IPS DF 6.9 (cell line): ENCODE data around the gene SPAG6.
"Not testable (repeated sequence)": the region's sequence is repeated elsewhere in the genome, so short reads cannot be mapped to it uniquely, and the experiment has no call there.

Experiments used
- DNase-seq: peaks from one replicate; pipeline ENCODE4 v3.0.0-alpha.2; 2013; ENCODE audit warnings: low read depth, low spot score
- H3K27ac ChIP-seq: one replicate; pipeline ENCODE4 v1.5.1; 2013; ENCODE audit warnings: low read length, control low read depth
- H3K27me3 ChIP-seq: 2 replicates; pipeline ENCODE4 v1.6.1; 2013; ENCODE audit warnings: mild to moderate bottlenecking, low read length; ENCODE audit not compliant: control insufficient read depth, insufficient read depth
- H3K36me3 ChIP-seq: 2 replicates; pipeline ENCODE4 v1.6.1; 2013; ENCODE audit warnings: low read length; ENCODE audit not compliant: control insufficient read depth, insufficient read depth
- H3K4me1 ChIP-seq: 2 replicates; pipeline ENCODE4 v1.6.1; 2013; ENCODE audit warnings: low read length; ENCODE audit not compliant: control insufficient read depth, insufficient read depth
- H3K4me3 ChIP-seq: 2 replicates; pipeline ENCODE4 v1.5.1; 2013; ENCODE audit warnings: mild to moderate bottlenecking, low read length
- H3K9me3 ChIP-seq: 2 replicates; pipeline ENCODE4 v1.6.1; 2013; ENCODE audit warnings: low read length, inconsistent platforms; ENCODE audit not compliant: control insufficient read depth, insufficient read depth
- WGBS: extraction: QIAGEN DNeasy Blood & Tissue Kit; methylation state at CpG from one replicate; pipeline ENCODE4 v1.1.7; 2013; ENCODE audit warnings: mixed read lengths, missing lambda C conversion rate; ENCODE audit not compliant: insufficient read length, insufficient coverage; 5-methylcytosine and 5-hydroxymethylcytosine counted together

SPAG6 gene

DNA sequence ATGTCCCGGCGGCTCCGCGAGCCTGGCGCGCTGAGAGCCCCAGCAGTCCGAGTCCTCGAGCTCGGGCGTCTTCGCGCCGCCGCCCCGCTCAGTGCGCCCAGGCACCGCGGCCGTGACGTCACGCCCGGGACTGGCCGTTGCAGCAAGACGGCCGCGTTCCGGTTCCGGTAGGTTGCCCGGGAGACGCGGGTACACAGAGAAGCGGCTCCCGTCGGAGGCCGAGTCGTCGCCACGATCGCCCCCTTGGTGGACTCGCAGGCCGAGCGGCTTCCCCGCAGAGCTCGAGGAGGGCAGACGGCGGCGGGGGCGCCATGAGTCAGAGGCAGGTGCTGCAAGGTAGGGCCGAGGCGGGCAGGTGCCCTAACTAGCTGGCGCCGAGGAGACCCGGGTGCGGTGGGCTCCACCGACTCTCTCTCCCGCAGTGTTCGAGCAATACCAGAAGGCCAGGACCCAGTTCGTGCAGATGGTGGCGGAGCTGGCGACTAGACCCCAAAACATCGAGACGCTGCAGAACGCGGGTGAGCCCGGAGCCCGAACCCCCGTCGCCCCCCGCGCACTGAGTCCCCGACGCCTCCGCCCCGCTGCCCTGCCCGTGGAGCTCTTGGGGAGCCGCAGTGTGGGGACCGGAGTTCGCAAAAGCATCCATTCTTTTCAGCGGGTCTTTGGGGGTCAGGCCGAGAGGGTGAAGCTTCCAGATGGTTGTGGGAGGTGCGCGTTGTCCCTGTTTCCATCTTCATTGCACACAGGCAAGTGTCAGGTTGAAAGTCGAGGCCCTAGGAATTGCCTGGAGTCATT is at the start of gene SPAG6:
TSS of gene SPAG6 (plus strand) at position 196 of the 795 bp plus-strand sequence. CDS start at position 312, 116 bp downstream.
- Histone ChIP-seq H3K4me1 (no peaks in the 10 kb centered on the region; the same call in 1 of the 2 replicates), H3K27me3 (peaks cover 41% of the 10 kb centered on the region), H3K36me3 (no peaks in the 10 kb centered on the region), H3K4me3 (peak within 1 kb of the TSS; percentile 54; the same call in 1 of the 2 replicates), H3K9me3 (no peaks in the 10 kb centered on the region), H3K27ac (no peak within 1 kb of the TSS)
- DNase-seq, result no peak
- no CpG with 5 or more reads among the region's 83 CpGs for WGBS

GRCh38 chr10:22301193-22301592 is 44.1 kb upstream of the SPAG6 start:
- Histone ChIP-seq H3K9me3 (no peaks in the 10 kb centered on the region), H3K4me1 (no peaks in the 10 kb centered on the region), H3K36me3 (no peaks in the 10 kb centered on the region), H3K27me3 (no peaks in the 10 kb centered on the region), H3K4me3 (no peak overlapping the region), H3K27ac (no peak overlapping the region)
- no peak for DNase-seq
- WGBS, result no CpG with 5 or more reads among the region's 4 CpGs

DNA sequence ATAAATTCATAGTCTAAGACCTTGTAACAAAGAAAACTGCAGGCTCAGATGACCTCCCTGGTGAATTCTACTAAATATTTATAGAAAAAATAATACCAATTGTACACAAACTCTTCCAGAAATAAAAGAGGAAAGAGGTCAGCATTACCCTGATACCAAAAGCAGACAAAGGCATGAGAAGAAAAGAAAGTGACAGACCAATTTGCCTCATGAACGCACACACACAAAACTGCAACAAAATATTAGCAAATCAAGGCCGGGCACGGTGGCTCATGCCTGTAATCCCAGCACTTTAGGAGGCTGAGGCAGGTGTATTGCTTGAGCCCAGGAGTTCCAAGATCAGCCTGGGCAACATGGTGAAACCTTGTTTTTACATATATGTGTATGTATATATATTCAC is 41.8 kb upstream of the SPAG6 start:
- H3K27me3 ChIP-seq, result no peaks in the 10 kb centered on the region
- DNase-seq, result no peak
- no peak overlapping the region for H3K4me3 ChIP-seq
- no peak overlapping the region for H3K27ac ChIP-seq
- no peaks in the 10 kb centered on the region for H3K4me1 ChIP-seq
- no peaks in the 10 kb centered on the region for H3K9me3 ChIP-seq
- no CpG with 5 or more reads among the region's 3 CpGs for whole genome bisulfite sequencing
- H3K36me3 ChIP-seq, result no peaks in the 10 kb centered on the region

GRCh38 chr10:22305721-22306120 is 39.6 kb upstream of the SPAG6 start:
- no peaks in the 10 kb centered on the region for H3K36me3 ChIP-seq
- no peak for DNase-seq
- H3K4me3 ChIP-seq, result no peak overlapping the region
- H3K4me1 ChIP-seq, result no peaks in the 10 kb centered on the region
- no CpG with 5 or more reads among the region's 2 CpGs for WGBS
- H3K27ac ChIP-seq, result no peak overlapping the region
- H3K9me3 ChIP-seq, result no peaks in the 10 kb centered on the region
- H3K27me3 ChIP-seq, result no peaks in the 10 kb centered on the region

DNA sequence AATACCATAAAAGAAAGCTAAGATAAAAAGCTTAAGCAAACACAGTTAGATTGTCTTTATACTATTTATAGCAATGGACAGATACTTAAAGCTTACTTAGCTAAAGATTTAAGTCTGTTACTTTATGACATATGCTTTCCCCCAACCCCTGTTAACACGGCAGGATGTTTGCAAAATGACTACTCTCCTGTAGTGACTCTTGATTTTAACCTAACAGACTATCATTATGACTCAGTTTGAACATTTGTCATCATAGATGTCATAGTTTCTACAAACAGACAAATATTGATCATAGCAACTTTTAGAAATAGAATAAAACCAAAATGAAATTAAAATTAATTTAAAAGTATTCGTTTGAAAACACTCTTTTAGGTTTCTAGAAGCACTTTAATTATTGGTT is 36.9 kb upstream of the SPAG6 start:
- Histone ChIP-seq H3K27ac (no peak overlapping the region), H3K36me3 (no peaks in the 10 kb centered on the region), H3K4me3 (no peak overlapping the region), H3K9me3 (no peaks in the 10 kb centered on the region), H3K27me3 (no peaks in the 10 kb centered on the region), H3K4me1 (no peaks in the 10 kb centered on the region)
- WGBS, result no CpG with 5 or more reads among the region's 2 CpGs
- no peak for DNase-seq

DNA sequence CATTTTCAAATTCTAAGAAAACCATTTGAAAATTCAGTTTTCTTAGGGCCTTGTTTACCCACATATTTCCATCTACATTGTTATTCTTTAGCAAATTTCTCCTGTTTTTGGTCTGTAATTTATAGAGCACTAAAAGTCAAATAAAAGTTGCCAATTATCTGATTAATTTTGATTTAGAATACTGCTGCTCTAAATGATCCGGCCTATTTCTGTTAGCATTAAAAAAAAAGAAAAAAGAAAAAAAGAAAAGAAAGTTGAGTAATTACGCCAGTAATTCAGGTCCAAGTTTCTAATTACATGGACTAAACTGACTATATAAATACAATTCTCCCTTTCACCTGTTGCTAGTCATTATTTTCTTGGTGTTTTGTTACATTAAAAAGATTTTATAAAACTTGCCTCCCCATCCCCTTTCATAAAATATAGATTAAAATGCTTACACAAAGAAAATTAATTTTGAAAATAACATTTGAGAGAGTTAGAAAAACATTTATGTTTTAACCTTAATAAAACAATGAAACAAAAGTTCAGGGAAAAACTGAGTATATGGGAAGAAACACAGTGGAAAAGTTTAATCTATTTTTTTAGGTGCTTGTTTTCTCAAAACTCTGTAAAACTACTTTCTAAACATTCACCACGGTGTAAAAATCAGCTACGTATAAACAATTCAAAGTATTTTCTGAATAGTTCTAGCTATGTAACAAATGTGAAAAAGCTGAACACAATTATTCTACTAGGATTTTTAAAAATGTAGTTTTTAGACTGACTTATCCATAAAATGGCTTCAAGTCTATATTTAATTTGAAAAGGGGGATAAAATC is 35.9 kb upstream of the SPAG6 start:
- no peaks in the 10 kb centered on the region for H3K9me3 ChIP-seq
- DNase-seq, result no peak
- H3K4me1 ChIP-seq, result no peaks in the 10 kb centered on the region
- no CpG with 5 or more reads among the region's 4 CpGs for WGBS
- no peaks in the 10 kb centered on the region for H3K27me3 ChIP-seq
- no peaks in the 10 kb centered on the region for H3K36me3 ChIP-seq
- H3K27ac ChIP-seq, result no peak overlapping the region
- H3K4me3 ChIP-seq, result no peak overlapping the region

GRCh38 chr10:22310012-22310411 is 35.3 kb upstream of the SPAG6 start:
- WGBS, result no CpG with 5 or more reads among the region's 10 CpGs
- H3K36me3 ChIP-seq, H3K27me3 ChIP-seq, H3K27ac ChIP-seq, H3K9me3 ChIP-seq, DNase-seq, H3K4me1 ChIP-seq, H3K4me3 ChIP-seq: not testable (repeated sequence)

DNA sequence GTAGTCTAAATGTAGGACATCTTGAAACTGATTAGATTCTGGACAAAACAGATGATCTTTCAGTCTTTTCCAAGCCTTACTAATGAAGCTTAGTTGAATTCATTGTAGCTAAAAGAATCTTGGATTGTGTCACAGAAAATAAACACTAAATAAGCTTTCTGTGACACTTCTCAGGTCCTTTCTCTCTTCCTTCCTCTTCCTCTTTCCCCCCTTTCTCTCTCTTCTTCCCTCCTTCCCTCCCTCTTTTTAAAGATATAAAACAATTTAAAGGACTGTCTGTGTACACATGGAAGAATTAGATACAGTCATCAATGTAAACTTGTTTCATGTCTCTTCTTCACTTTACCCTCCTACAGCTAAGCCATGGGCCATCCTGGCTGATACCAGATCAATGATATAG is 34.4 kb upstream of the SPAG6 start:
- no peak overlapping the region for H3K4me3 ChIP-seq
- H3K27ac ChIP-seq, result no peak overlapping the region
- H3K4me1 ChIP-seq, result no peaks in the 10 kb centered on the region
- peaks cover 6% of the 10 kb centered on the region; the same call in 1 of the 2 replicates for H3K27me3 ChIP-seq
- H3K9me3 ChIP-seq, result no peaks in the 10 kb centered on the region
- DNase-seq, result no peak
- H3K36me3 ChIP-seq, result no peaks in the 10 kb centered on the region

DNA sequence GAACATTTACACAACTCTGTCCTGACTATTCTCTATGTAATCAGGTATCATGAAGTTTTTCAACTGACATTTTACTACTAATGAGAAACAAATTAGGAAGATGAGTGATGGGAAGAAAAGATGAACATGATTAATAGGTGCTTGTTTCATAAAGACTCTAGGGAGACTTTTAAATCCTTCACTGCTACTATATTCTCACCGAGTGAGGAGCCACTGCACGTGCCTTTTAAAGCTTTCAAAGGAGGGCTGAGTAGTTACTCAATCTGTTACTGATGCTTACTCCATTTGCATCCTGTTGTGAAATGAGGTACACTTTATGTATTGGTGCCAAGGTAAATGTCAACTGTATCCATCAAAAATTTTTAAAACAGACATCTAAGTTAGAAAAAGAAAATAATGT is 30.4 kb upstream of the SPAG6 start:
- H3K27me3 ChIP-seq, result peaks cover 12% of the 10 kb centered on the region
- no peak overlapping the region for H3K4me3 ChIP-seq
- DNase-seq, result no peak

GRCh38 chr10:22315455-22316285 is 29.6 kb upstream of the SPAG6 start:
- Histone ChIP-seq H3K9me3 (no peaks in the 10 kb centered on the region), H3K4me3 (peak overlapping the region; percentile 39; the same call in 1 of the 2 replicates), H3K36me3 (no peaks in the 10 kb centered on the region), H3K27ac (no peak overlapping the region), H3K27me3 (peaks cover 15% of the 10 kb centered on the region), H3K4me1 (no peaks in the 10 kb centered on the region)
- no peak for DNase-seq
- WGBS, result no CpG with 5 or more reads among the region's 53 CpGs

More for the DNA sequence above, 30.4 kb upstream of the SPAG6 start:
- H3K27ac ChIP-seq, result no peak overlapping the region
- no peaks in the 10 kb centered on the region for H3K4me1 ChIP-seq
- no CpG with 5 or more reads among the region's 2 CpGs for WGBS
- no peaks in the 10 kb centered on the region for H3K9me3 ChIP-seq
- H3K36me3 ChIP-seq, result no peaks in the 10 kb centered on the region
